Neural cell (in vitro differentiated cells): ENCODE results near the gene UBE2Q1. TPM values are rescaled to one million over a fixed set of nuclear protein-coding genes. Genes with fewer than 3 reads are reported as not detected.

Experiments used
- H2AFZ ChIP-seq: fragments of 200-600, 300-800 bp; sonication (generic), shearing (Covaris generic); 2 replicates; pipeline ENCODE4 v1.6.0; 2014; ENCODE audit warnings: low read depth, mild to moderate bottlenecking, antibody characterized with exemption, low read length, moderate library complexity
- H3F3A ChIP-seq: fragments of 200-600 bp; shearing (Covaris generic); 2 replicates; pipeline ENCODE4 v1.6.1; 2016; ENCODE audit warnings: mild to moderate bottlenecking, moderate library complexity, mixed read lengths, antibody characterized with exemption, low read length; ENCODE audit not compliant: insufficient read depth, poor library complexity, severe bottlenecking
- H3K27ac ChIP-seq: fragments of 200-600, 300-800 bp; sonication (generic), shearing (Covaris generic); 2 replicates; pipeline ENCODE4 v1.5.1; 2014; ENCODE audit warnings: mild to moderate bottlenecking, low read length, moderate library complexity
- H3K27me3 ChIP-seq: fragments of 300-800, 200-600 bp; sonication (generic), shearing (Covaris generic); 2 replicates; pipeline ENCODE4 v1.6.0; 2014; ENCODE audit warnings: mild to moderate bottlenecking, low read depth, low read length, moderate library complexity; ENCODE audit not compliant: insufficient read depth
- H3K36me3 ChIP-seq: fragments of 300-800, 200-600 bp; sonication (generic), shearing (Covaris generic); 2 replicates; pipeline ENCODE4 v1.5.1; 2014; ENCODE audit warnings: mild to moderate bottlenecking, antibody characterized with exemption, low read length, moderate library complexity; ENCODE audit not compliant: insufficient read depth
- H3K4me2 ChIP-seq: fragments of 300-800, 200-600 bp; sonication (generic), shearing (Covaris generic); 2 replicates; pipeline ENCODE4 v1.6.0; 2014; ENCODE audit warnings: mild to moderate bottlenecking, low read length
- H3K4me3 ChIP-seq: fragments of 300-800, 200-600 bp; sonication (generic), shearing (Covaris generic); 2 replicates; pipeline ENCODE4 v1.5.1; 2014; ENCODE audit warnings: mild to moderate bottlenecking, low read length, moderate library complexity
- H3K79me2 ChIP-seq: fragments of 200-600 bp; shearing (Covaris generic); replicated peaks from 2 replicates; pipeline ENCODE4 v1.6.0; 2014; ENCODE audit warnings: mild to moderate bottlenecking, low read length, moderate library complexity; ENCODE audit not compliant: insufficient read depth
- H3K9ac ChIP-seq: fragments of 300-800, 200-600 bp; sonication (generic), shearing (Covaris generic); 2 replicates; pipeline ENCODE4 v1.6.1; 2016; ENCODE audit warnings: mild to moderate bottlenecking, low read length, mixed read lengths
- H3K9me2 ChIP-seq: fragments of 200-600 bp; shearing (Covaris generic); 2 replicates; pipeline ENCODE4 v1.6.1; 2016; ENCODE audit warnings: mild to moderate bottlenecking, low read length, mixed read lengths; ENCODE audit not compliant: insufficient read depth
- H3K9me3 ChIP-seq: fragments of 200-600, 300-800 bp; sonication (generic), shearing (Covaris generic); 2 replicates; pipeline ENCODE4 v1.6.1; 2016; ENCODE audit warnings: mild to moderate bottlenecking, mixed run types, low read length, moderate library complexity, mixed read lengths
- H4K20me1 ChIP-seq: fragments of 200-600 bp; shearing (Covaris generic); 2 replicates; pipeline ENCODE4 v1.6.1; 2016; ENCODE audit warnings: mild to moderate bottlenecking, mixed run types; ENCODE audit not compliant: insufficient read depth
- EP300 ChIP-seq: fragments of 450-650 bp; conservative IDR thresholded peaks from 2 replicates; pipeline ENCODE4 v1.6.1; 2014; ENCODE audit warnings: antibody characterized with exemption, mild to moderate bottlenecking, moderate library complexity; ENCODE audit not compliant: poor library complexity, severe bottlenecking
- EZH2 ChIP-seq: fragments of 200-600, 300-800 bp; shearing (Covaris generic), sonication (generic); IDR thresholded peaks from 2 replicates; pipeline ENCODE4 v1.6.1; 2014; ENCODE audit warnings: antibody characterized with exemption, low read length, borderline replicate concordance, mild to moderate bottlenecking; ENCODE audit not compliant: insufficient read depth, poor library complexity, severe bottlenecking
- MXI1 ChIP-seq: fragments of 450-650 bp; conservative IDR thresholded peaks from 2 replicates; pipeline ENCODE4 v1.6.1; 2014; ENCODE audit warnings: antibody characterized with exemption, mild to moderate bottlenecking; ENCODE audit not compliant: poor library complexity, severe bottlenecking
- POLR2AphosphoS5 ChIP-seq: IDR thresholded peaks from 2 replicates; pipeline ENCODE4 v1.6.1; 2012
- RAD21 ChIP-seq: fragments of 450-650 bp; conservative IDR thresholded peaks from 2 replicates; pipeline ENCODE4 v1.6.1; 2014; ENCODE audit warnings: antibody characterized with exemption, mild to moderate bottlenecking, moderate library complexity
- REST ChIP-seq: IDR thresholded peaks from 2 replicates; pipeline ENCODE4 v1.6.1; 2012; ENCODE audit warnings: borderline replicate concordance
- SMC3 ChIP-seq: fragments of 450-650 bp; conservative IDR thresholded peaks from 2 replicates; pipeline ENCODE4 v1.6.1; 2014; ENCODE audit warnings: antibody characterized with exemption, mild to moderate bottlenecking, moderate library complexity; ENCODE audit not compliant: poor library complexity
- TAF1 ChIP-seq: IDR thresholded peaks from 2 replicates; pipeline ENCODE4 v1.6.1; 2012; ENCODE audit warnings: low read depth
- polyA plus RNA-seq: library from polyadenylated mRNA; depleted of rRNA; stranded (reverse); fragments of >200 nt; gene quantifications from 2 replicates; pipeline ENCODE4 v1.2.3, GENCODE V29; 2014
- TF ChIP-seq, protein P1 (sequence below): fragments of 450-650 bp; IDR thresholded peaks from 2 replicates; pipeline ENCODE4 v1.5.1; 2014; ENCODE audit warnings: antibody characterized with exemption, mild to moderate bottlenecking, moderate library complexity; ENCODE audit not compliant: poor library complexity, severe bottlenecking

UBE2Q1 gene
- polyA plus RNA-seq, 1 donor from 2014 or later = 103 TPM

- TF ChIP-seq EP300 = no peak
- TF ChIP-seq, protein P1, sequence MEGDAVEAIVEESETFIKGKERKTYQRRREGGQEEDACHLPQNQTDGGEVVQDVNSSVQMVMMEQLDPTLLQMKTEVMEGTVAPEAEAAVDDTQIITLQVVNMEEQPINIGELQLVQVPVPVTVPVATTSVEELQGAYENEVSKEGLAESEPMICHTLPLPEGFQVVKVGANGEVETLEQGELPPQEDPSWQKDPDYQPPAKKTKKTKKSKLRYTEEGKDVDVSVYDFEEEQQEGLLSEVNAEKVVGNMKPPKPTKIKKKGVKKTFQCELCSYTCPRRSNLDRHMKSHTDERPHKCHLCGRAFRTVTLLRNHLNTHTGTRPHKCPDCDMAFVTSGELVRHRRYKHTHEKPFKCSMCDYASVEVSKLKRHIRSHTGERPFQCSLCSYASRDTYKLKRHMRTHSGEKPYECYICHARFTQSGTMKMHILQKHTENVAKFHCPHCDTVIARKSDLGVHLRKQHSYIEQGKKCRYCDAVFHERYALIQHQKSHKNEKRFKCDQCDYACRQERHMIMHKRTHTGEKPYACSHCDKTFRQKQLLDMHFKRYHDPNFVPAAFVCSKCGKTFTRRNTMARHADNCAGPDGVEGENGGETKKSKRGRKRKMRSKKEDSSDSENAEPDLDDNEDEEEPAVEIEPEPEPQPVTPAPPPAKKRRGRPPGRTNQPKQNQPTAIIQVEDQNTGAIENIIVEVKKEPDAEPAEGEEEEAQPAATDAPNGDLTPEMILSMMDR = no peak
- no peak for TF ChIP-seq EZH2
- TF ChIP-seq RAD21 = no peak
- TF ChIP-seq SMC3 = no peak
- Histone ChIP-seq H2AFZ (no peak overlapping the region), H3K4me3 (no peak overlapping the region), H3F3A (no peaks in the 10 kb centered on the region), H3K4me2 (no peak overlapping the region), H4K20me1 (no peaks in the 10 kb centered on the region), H3K27me3 (no peaks in the 10 kb centered on the region), H3K9me3 (no peaks in the 10 kb centered on the region), H3K79me2 (no peaks in the 10 kb centered on the region), H3K27ac (no peak overlapping the region), H3K9ac (no peak overlapping the region), H3K36me3 (peaks cover 6% of the 10 kb centered on the region), H3K9me2 (no peaks in the 10 kb centered on the region)
These were observed 34.9 kb upstream of the UBE2Q1 start for GRCh38 chr1:154593390-154593789.

DNA sequence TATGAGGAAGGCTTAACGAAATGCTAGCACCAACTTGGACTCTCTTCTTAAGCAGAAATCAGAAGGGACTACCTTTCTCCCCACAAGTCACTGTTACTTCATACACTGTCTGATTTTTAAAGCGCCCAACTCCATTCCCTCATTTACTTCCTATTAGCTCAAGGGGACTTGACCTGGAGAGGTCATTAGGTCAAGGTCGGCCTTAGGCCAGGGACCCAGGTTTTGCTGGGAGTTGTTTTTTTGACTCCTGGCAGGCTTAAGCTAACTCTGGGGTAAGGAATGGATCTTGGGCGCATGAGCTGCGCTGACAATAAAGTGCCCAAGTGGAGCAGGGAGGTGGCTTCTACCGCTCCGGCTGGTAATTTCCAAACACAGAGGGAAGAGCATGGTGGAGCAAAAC is 32.7 kb upstream of the UBE2Q1 start:
- H3F3A ChIP-seq = no peaks in the 10 kb centered on the region
- H3K27me3 ChIP-seq = no peaks in the 10 kb centered on the region
- no peak overlapping the region for H3K4me3 ChIP-seq
- peaks cover 6% of the 10 kb centered on the region for H3K36me3 ChIP-seq
- H3K9me3 ChIP-seq = no peaks in the 10 kb centered on the region
- H3K79me2 ChIP-seq = no peaks in the 10 kb centered on the region
- TF ChIP-seq MXI1 (no peak), EP300 (no peak)
- no peaks in the 10 kb centered on the region for H4K20me1 ChIP-seq
- H3K9ac ChIP-seq = no peak overlapping the region
- no peak overlapping the region for H3K4me2 ChIP-seq
- H3K9me2 ChIP-seq = no peaks in the 10 kb centered on the region
- no peak overlapping the region for H2AFZ ChIP-seq
- no peak overlapping the region for H3K27ac ChIP-seq

DNA sequence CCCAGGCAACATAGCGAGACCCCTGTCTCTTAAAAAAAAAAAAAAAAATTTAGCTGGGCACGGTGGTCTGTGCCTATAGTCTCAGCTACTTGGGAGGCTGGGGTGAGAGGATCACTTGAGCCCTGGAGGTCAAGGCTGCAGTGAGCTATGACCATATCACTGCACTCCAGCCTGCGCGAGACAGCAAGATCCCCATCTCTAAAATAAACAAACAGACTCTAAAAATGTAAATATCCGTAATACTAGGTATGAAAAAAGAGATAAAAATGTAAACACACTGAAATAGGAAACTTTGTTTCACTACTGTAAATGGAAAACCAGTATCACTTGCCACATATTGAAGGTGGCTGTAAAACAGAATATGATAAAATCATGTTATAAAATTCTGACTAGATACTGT is 32.3 kb upstream of the UBE2Q1 start:
- Histone ChIP-seq H3F3A (no peaks in the 10 kb centered on the region), H4K20me1 (no peaks in the 10 kb centered on the region), H3K4me2 (no peak overlapping the region), H3K27ac (no peak overlapping the region), H2AFZ (no peak overlapping the region), H3K9me2 (no peaks in the 10 kb centered on the region), H3K9ac (no peak overlapping the region), H3K4me3 (no peak overlapping the region), H3K9me3 (no peaks in the 10 kb centered on the region), H3K27me3 (no peaks in the 10 kb centered on the region), H3K36me3 (peaks cover 6% of the 10 kb centered on the region), H3K79me2 (no peaks in the 10 kb centered on the region)
- no peak for TF ChIP-seq MXI1

- TF ChIP-seq TAF1 = no peak
- TF ChIP-seq, protein P1 = no peak
- TF ChIP-seq SMC3 = no peak
- no peak for TF ChIP-seq POLR2AphosphoS5
- no peak for TF ChIP-seq REST
- TF ChIP-seq MXI1 = no peak
- no peak for TF ChIP-seq EZH2
- no peak for TF ChIP-seq EP300
- no peak for TF ChIP-seq RAD21
- Histone ChIP-seq H3K9me2 (no peaks in the 10 kb centered on the region), H3K36me3 (peaks cover 13% of the 10 kb centered on the region), H3K79me2 (no peaks in the 10 kb centered on the region), H3K27me3 (no peaks in the 10 kb centered on the region), H3K4me2 (no peak overlapping the region), H3K9ac (no peak overlapping the region), H4K20me1 (no peaks in the 10 kb centered on the region), H3F3A (no peaks in the 10 kb centered on the region), H3K27ac (no peak overlapping the region), H3K4me3 (no peak overlapping the region), H3K9me3 (no peaks in the 10 kb centered on the region), H2AFZ (no peak overlapping the region)
These were observed 31.3 kb upstream of the UBE2Q1 start for GRCh38 chr1:154589780-154590179.
